Natural killer cell (primary cell): ENCODE data around the gene MMP15. TPM values are rescaled to one million over a fixed set of nuclear protein-coding genes. Genes with fewer than 3 reads are reported as not detected.
"Not testable (repeated sequence)": the region's sequence is repeated elsewhere in the genome, so short reads cannot be mapped to it uniquely, and the experiment has no call there.

Experiments
- ATAC-seq, 3 donors: fragments of 150-1000 bp in 2 of 3; fragments of 200-7000 bp in 1 of 3; cut with Tn5 transposase; 1 replicate in 1 of 3; 2 replicates in 2 of 3; pipeline ENCODE4 v1.10.0; 2021; ENCODE audit warnings: mild to moderate bottlenecking in 2 of 3, moderate library complexity in 2 of 3
- DNase-seq, 2 donors: peaks; one replicate each; pipeline versions ENCODE4 v3.0.0 to v3.0.0-alpha.2; 2013 to 2021; ENCODE audit warnings: mixed read lengths in 1 of 2
- H3K27ac ChIP-seq: one replicate; pipeline ENCODE4 v1.5.1; 2013; ENCODE audit warnings: mild to moderate bottlenecking, low read length
- H3K27me3 ChIP-seq: one replicate; pipeline ENCODE4 v1.6.1; 2013; ENCODE audit warnings: low read length; ENCODE audit not compliant: control insufficient read depth, insufficient read depth
- H3K36me3 ChIP-seq: one replicate; pipeline ENCODE4 v1.6.1; 2013; ENCODE audit warnings: low read length; ENCODE audit not compliant: control insufficient read depth, insufficient read depth
- H3K4me1 ChIP-seq: one replicate; pipeline ENCODE4 v1.6.1; 2013; ENCODE audit warnings: low read length; ENCODE audit not compliant: control insufficient read depth, insufficient read depth
- H3K4me3 ChIP-seq: one replicate; pipeline ENCODE4 v1.5.1; 2013; ENCODE audit warnings: low read length
- H3K9me3 ChIP-seq: one replicate; pipeline ENCODE4 v1.6.1; 2013; ENCODE audit warnings: low read length; ENCODE audit not compliant: control insufficient read depth, insufficient read depth
- H3K27ac Mint-ChIP-seq, 2 donors: one replicate each; pipeline ENCODE4 v1.8.0; 2022; ENCODE audit warnings: mild to moderate bottlenecking in 2 of 2, mixed read lengths in 2 of 2, moderate library complexity in 1 of 2
- H3K27me3 Mint-ChIP-seq, 2 donors: one replicate each; pipeline ENCODE4 v1.8.0; 2022; ENCODE audit warnings: low read depth in 2 of 2, mixed read lengths in 2 of 2
- H3K36me3 Mint-ChIP-seq: one replicate; pipeline ENCODE4 v1.8.0; 2022; ENCODE audit warnings: mixed read lengths
- H3K4me1 Mint-ChIP-seq, 2 donors: one replicate each; pipeline ENCODE4 v1.8.0; 2022; ENCODE audit warnings: mixed read lengths in 2 of 2
- H3K4me3 Mint-ChIP-seq: one replicate; pipeline ENCODE4 v1.8.0; 2022; ENCODE audit warnings: mild to moderate bottlenecking, moderate library complexity, mixed read lengths
- H3K9me3 Mint-ChIP-seq, 2 donors: one replicate each; pipeline ENCODE4 v1.8.0; 2022; ENCODE audit warnings: mixed read lengths in 2 of 2
- CTCF ChIP-seq: fragments of 200-600 bp; IDR thresholded peaks from one replicate; pipeline ENCODE4 v1.8.0; 2022; ENCODE audit warnings: antibody characterized with exemption
- WGBS: methylation state at CpG from one replicate; pipeline ENCODE4 v1.1.7; 2013; ENCODE audit warnings: missing lambda C conversion rate; ENCODE audit not compliant: insufficient coverage; 5-methylcytosine and 5-hydroxymethylcytosine counted together
- intact Hi-C: fragments of 100-400 bp; cut with micrococcal nuclease; formaldehyde crosslinking; loops from one replicate; pipeline ENCODE4 v1.14.2; 2022
- total RNA-seq, 4 donors: library from RNA; stranded (reverse); fragments of 120-200 nt in 1 of 4; gene quantifications; one replicate each; pipeline versions ENCODE4 v1.2.3 to v1.2.4, GENCODE V29; 2013 to 2022

The MMP15 gene
- total RNA-seq, 3 donors from 2014 or later (not counting 1 experiment from before 2014, with no cell fraction given), result 0.23 to 0.27 (median 0.24) TPM

- no peaks in the 10 kb centered on the region for H3K36me3 Mint-ChIP-seq
- no peak for TF ChIP-seq CTCF
- Histone ChIP-seq H3K36me3 (no peaks in the 10 kb centered on the region), H3K27ac (no peak overlapping the region), H3K9me3 (no peaks in the 10 kb centered on the region), H3K27me3 (no peaks in the 10 kb centered on the region), H3K4me3 (no peak overlapping the region), H3K4me1 (no peaks in the 10 kb centered on the region)
- H3K27me3 Mint-ChIP-seq, result peaks cover 0 to 3% of the 10 kb centered on the region in 2 donors
- 91% methylated on average over 2 of the region's 4 CpGs for WGBS
- H3K4me1 Mint-ChIP-seq, result no peaks in the 10 kb centered on the region
- H3K27ac Mint-ChIP-seq, result no peak overlapping the region
- no peak for ATAC-seq
- H3K9me3 Mint-ChIP-seq, result no peaks in the 10 kb centered on the region
- intact Hi-C loops, result no loop called here
- no peak overlapping the region for H3K4me3 Mint-ChIP-seq
- DNase-seq, result no peak
Observed at GRCh38 chr16:58074657-58075056, 49.1 kb downstream of the MMP15 start.

DNA sequence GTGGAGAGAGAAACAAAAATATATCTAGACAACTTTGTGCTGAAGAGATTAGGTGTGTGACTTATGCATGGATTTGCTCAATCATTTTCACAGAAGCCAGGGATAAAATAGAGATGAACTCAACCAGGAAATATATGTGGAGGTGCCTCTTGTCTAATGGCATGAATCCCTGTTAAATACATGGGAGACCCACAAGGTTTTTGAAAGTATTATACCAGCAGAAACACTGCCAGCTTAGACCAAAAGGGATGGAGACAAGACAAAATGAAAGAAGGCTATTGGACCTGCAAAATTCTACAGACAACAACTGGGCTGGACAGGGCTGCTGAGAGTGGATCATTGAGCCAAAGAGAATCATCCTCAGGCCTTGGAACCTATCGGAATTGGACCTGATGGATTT is 51.0 kb downstream of the MMP15 start:
- H3K27me3 Mint-ChIP-seq, result peaks cover 0 to 3% of the 10 kb centered on the region in 2 donors
- no peak overlapping the region for H3K27ac ChIP-seq
- WGBS, result 88% methylated on average over 1 of the region's 1 CpG
- no peaks in the 10 kb centered on the region for H3K9me3 ChIP-seq
- no peak overlapping the region for H3K4me3 Mint-ChIP-seq
- DNase-seq, result no peak
- intact Hi-C loops, result no loop called here
- no peaks in the 10 kb centered on the region for H3K27me3 ChIP-seq
- H3K27ac Mint-ChIP-seq, result no peak overlapping the region
- no peak overlapping the region for H3K4me3 ChIP-seq
- no peaks in the 10 kb centered on the region for H3K4me1 ChIP-seq
- no peaks in the 10 kb centered on the region for H3K36me3 Mint-ChIP-seq
- no peak for TF ChIP-seq CTCF
- no peaks in the 10 kb centered on the region for H3K9me3 Mint-ChIP-seq
- ATAC-seq, result no peak
- no peaks in the 10 kb centered on the region for H3K36me3 ChIP-seq
- no peaks in the 10 kb centered on the region for H3K4me1 Mint-ChIP-seq

- Mint-ChIP-seq H3K4me1 (no peaks in the 10 kb centered on the region), H3K27ac (no peak overlapping the region), H3K4me3 (no peak overlapping the region), H3K36me3 (no peaks in the 10 kb centered on the region), H3K9me3 (no peaks in the 10 kb centered on the region), H3K27me3 (peaks cover 0 to 5% of the 10 kb centered on the region in 2 donors)
- TF ChIP-seq CTCF, result no peak
- DNase-seq (no peak), ATAC-seq (no peak)
- Histone ChIP-seq H3K27ac (no peak overlapping the region), H3K27me3 (no peaks in the 10 kb centered on the region), H3K4me1 (no peaks in the 10 kb centered on the region), H3K4me3 (no peak overlapping the region), H3K9me3 (no peaks in the 10 kb centered on the region), H3K36me3 (no peaks in the 10 kb centered on the region)
- WGBS, result 90% methylated on average over 8 of the region's 8 CpGs
- intact Hi-C loops, result no loop called here
Observed at GRCh38 chr16:58077796-58078195, 52.2 kb downstream of the MMP15 start.

DNA sequence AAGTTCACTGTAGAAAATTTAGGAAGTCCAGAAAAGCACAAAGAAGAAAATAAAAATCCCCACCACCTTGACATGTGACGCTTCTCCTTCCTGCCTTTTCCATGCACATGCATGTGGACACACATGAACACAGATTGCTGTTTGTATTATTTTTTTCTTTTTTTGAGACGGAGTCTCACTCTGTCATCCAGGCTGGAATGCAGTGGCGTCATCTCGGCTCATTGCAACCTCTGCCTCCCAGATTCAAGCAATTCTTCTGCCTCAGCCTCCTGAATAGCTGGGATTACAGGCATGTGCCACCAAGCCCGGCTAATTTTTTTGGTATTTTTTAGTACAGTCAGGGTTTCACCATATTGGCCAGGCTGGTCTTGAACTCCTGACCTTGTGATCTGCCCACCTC is 55.1 kb downstream of the MMP15 start:
- WGBS, result 96% methylated on average over 5 of the region's 5 CpGs
- H3K4me1 Mint-ChIP-seq, H3K27me3 ChIP-seq, H3K4me3 Mint-ChIP-seq, H3K9me3 ChIP-seq, H3K36me3 ChIP-seq, ATAC-seq, H3K4me3 ChIP-seq, intact Hi-C loops, DNase-seq, H3K27ac Mint-ChIP-seq, H3K36me3 Mint-ChIP-seq, H3K27ac ChIP-seq, H3K27me3 Mint-ChIP-seq, H3K4me1 ChIP-seq, H3K9me3 Mint-ChIP-seq: not testable (repeated sequence)
